ENCODE results near the gene ASAP3.

The ASAP3 gene

GRCh38 chr1:23425193-23425494 lies 58.8 kb downstream of the ASAP3 start:
- no peak overlapping the region for H3K4me3 ChIP-seq (ENCODE audit: low read depth in 1 of 2, low read length in 2 of 2)
- TF ChIP-seq CTCF (IDR thresholded peaks at IDR 0.05; ENCODE audit: borderline replicate concordance, extremely low read depth, low read length, poor library complexity, severe bottlenecking) (no peak), EZH2 (IDR thresholded peaks at IDR 0.05; ENCODE audit: borderline replicate concordance, low read depth, low read length, severe bottlenecking) (no peak)
- H3K9ac ChIP-seq (ENCODE audit: low read depth, low read length) = no peak overlapping the region
- no peak for DNase-seq
- H3K27ac ChIP-seq (ENCODE audit: low read length) = no peak overlapping the region
- H3K4me2 ChIP-seq (ENCODE audit: insufficient read depth, low read length) = no peak overlapping the region
- H3K36me3 ChIP-seq (ENCODE audit: insufficient read depth, low read length) = no peaks in the 10 kb centered on the region
- H3K4me1 ChIP-seq (ENCODE audit: insufficient read depth, low read length) = no peaks in the 10 kb centered on the region
- H4K20me1 ChIP-seq (ENCODE audit: insufficient read depth, low read length) = no peaks in the 10 kb centered on the region
- H3K9me3 ChIP-seq (ENCODE audit: insufficient read depth, low read length, severe bottlenecking) = no peaks in the 10 kb centered on the region
- no peaks in the 10 kb centered on the region for H3K79me2 ChIP-seq (ENCODE audit: insufficient read depth, low read length)
- no peak overlapping the region for H2AFZ ChIP-seq (ENCODE audit: low read depth, low read length)
- no peak for ATAC-seq (ENCODE audit: insufficient read depth, low read depth)
- H3K27me3 ChIP-seq (ENCODE audit: insufficient read depth, low read length, poor library complexity) = peaks cover 31% of the 10 kb centered on the region

GRCh38 chr1:23424293-23425192 lies 59.4 kb downstream of the ASAP3 start, which contains the start of gene TCEA3:
TCEA3 (minus strand) TSS chr1:23424748; CDS start chr1:23424633, 115 bp downstream.
- TF ChIP-seq CTCF (IDR thresholded peaks at IDR 0.05; ENCODE audit: borderline replicate concordance, extremely low read depth, low read length, poor library complexity, severe bottlenecking) (no peak), EZH2 (IDR thresholded peaks at IDR 0.05; ENCODE audit: borderline replicate concordance, low read depth, low read length, severe bottlenecking) (no peak)
- H3K9me3 ChIP-seq (ENCODE audit: insufficient read depth, low read length, severe bottlenecking) = no peaks in the 10 kb centered on the region
- H3K36me3 ChIP-seq (ENCODE audit: insufficient read depth, low read length) = no peaks in the 10 kb centered on the region
- peaks cover 25% of the 10 kb centered on the region for H3K27me3 ChIP-seq (ENCODE audit: insufficient read depth, low read length, poor library complexity)
- no peak within 1 kb of the TSS for H3K9ac ChIP-seq (ENCODE audit: low read depth, low read length)
- DNase-seq = no peak
- H2AFZ ChIP-seq (ENCODE audit: low read depth, low read length) = no peak within 1 kb of the TSS
- H3K79me2 ChIP-seq (ENCODE audit: insufficient read depth, low read length) = no peaks in the 10 kb centered on the region
- H3K4me3 ChIP-seq (ENCODE audit: low read depth in 1 of 2, low read length in 2 of 2) = no peak within 1 kb of the TSS
- no peaks in the 10 kb centered on the region for H3K4me1 ChIP-seq (ENCODE audit: insufficient read depth, low read length)
- no peak within 1 kb of the TSS for H3K27ac ChIP-seq (ENCODE audit: low read length)
- H4K20me1 ChIP-seq (ENCODE audit: insufficient read depth, low read length) = no peaks in the 10 kb centered on the region
- no peak within 1 kb of the TSS for H3K4me2 ChIP-seq (ENCODE audit: insufficient read depth, low read length)
- ATAC-seq (ENCODE audit: insufficient read depth, low read depth) = no peak

GRCh38 chr1:23423415-23424292 lies 60.3 kb downstream of the ASAP3 start:
- Histone ChIP-seq H4K20me1 (ENCODE audit: insufficient read depth, low read length) (no peaks in the 10 kb centered on the region), H3K36me3 (ENCODE audit: insufficient read depth, low read length) (no peaks in the 10 kb centered on the region), H3K79me2 (ENCODE audit: insufficient read depth, low read length) (no peaks in the 10 kb centered on the region), H3K9ac (ENCODE audit: low read depth, low read length) (no peak overlapping the region), H2AFZ (ENCODE audit: low read depth, low read length) (no peak overlapping the region), H3K27me3 (ENCODE audit: insufficient read depth, low read length, poor library complexity) (peaks cover 17% of the 10 kb centered on the region), H3K4me1 (ENCODE audit: insufficient read depth, low read length) (no peaks in the 10 kb centered on the region), H3K4me2 (ENCODE audit: insufficient read depth, low read length) (no peak overlapping the region), H3K9me3 (ENCODE audit: insufficient read depth, low read length, severe bottlenecking) (no peaks in the 10 kb centered on the region), H3K27ac (ENCODE audit: low read length) (no peak overlapping the region), H3K4me3 (ENCODE audit: low read depth in 1 of 2, low read length in 2 of 2) (no peak overlapping the region)
- ATAC-seq (ENCODE audit: insufficient read depth, low read depth) = no peak
- DNase-seq = no peak
- TF ChIP-seq CTCF (IDR thresholded peaks at IDR 0.05; ENCODE audit: borderline replicate concordance, extremely low read depth, low read length, poor library complexity, severe bottlenecking) = no peak
- TF ChIP-seq EZH2 (IDR thresholded peaks at IDR 0.05; ENCODE audit: borderline replicate concordance, low read depth, low read length, severe bottlenecking) = no peak
